ENCODE measurements around the gene TMEM192. TPM values are rescaled to one million over a fixed set of nuclear protein-coding genes. Genes with fewer than 3 reads are reported as not detected.
A peak's percentile ranks its signal among the peaks of the same experiment; 100 is the strongest.
"Not testable (repeated sequence)": the region's sequence is repeated elsewhere in the genome, so short reads cannot be mapped to it uniquely, and the experiment has no call there.

The TMEM192 gene
- polyA plus RNA-seq, 1 donor, result 31.3 TPM

DNA sequence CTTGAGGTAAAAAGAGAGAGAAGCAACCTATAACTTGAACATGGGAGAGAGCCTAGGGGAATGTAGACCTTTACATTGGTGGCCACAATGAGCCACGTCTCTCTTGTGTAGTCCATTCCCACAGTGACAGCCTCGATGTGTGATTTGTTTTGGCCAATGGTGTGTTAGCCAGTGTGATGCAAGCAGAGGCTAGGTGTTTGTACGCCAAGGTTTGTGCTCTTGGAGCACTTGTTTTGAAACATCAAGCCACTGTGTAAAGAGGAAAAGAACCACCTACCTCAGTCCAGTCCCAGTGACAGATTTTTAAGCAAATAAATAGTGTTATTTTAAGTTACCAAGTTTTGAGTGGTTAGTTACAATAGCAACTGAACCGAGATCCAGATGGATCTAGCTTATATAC is 23.9 kb upstream of the TMEM192 start:
- Histone ChIP-seq H3K36me3 (ENCODE audit: control insufficient read depth, insufficient read depth, low read length) (no peaks in the 10 kb centered on the region), H3K4me3 (ENCODE audit: low read length) (no peak overlapping the region), H3K27me3 (ENCODE audit: control insufficient read depth, insufficient read depth, low read length) (no peaks in the 10 kb centered on the region), H3K27ac (ENCODE audit: low read length) (no peak overlapping the region), H3K9me3 (ENCODE audit: control insufficient read depth, low read depth, low read length) (no peaks in the 10 kb centered on the region), H3K4me1 (ENCODE audit: control insufficient read depth, insufficient read depth, low read length) (no peaks in the 10 kb centered on the region)
- no peak for DNase-seq
- 100% methylated on average over 1 of the region's 4 CpGs for WGBS (ENCODE audit: insufficient coverage, low lambda C conversion rate)

DNA sequence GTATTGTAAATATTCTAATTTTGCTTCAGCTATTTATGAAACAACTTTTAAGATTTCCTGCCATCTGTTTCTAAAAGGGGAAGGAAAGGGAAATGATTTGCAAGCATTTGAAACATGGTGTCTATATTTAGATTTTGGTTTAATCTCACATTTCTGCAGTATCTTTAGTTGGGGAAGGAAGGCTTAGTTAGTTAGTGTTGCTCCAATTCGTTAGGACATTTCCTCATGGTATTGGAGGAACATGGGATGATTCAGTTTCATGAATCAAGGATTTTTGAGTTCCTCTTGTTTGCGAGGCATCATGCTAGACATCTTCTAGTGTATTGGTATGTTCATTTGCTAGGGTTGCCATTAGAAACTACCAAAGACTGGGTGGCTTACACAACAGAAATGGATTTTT is 20.5 kb upstream of the TMEM192 start:
- Histone ChIP-seq H3K4me3 (ENCODE audit: low read length) (no peak overlapping the region), H3K27ac (ENCODE audit: low read length) (no peak overlapping the region), H3K9me3 (ENCODE audit: control insufficient read depth, low read depth, low read length) (no peaks in the 10 kb centered on the region), H3K36me3 (ENCODE audit: control insufficient read depth, insufficient read depth, low read length) (no peaks in the 10 kb centered on the region), H3K4me1 (ENCODE audit: control insufficient read depth, insufficient read depth, low read length) (no peaks in the 10 kb centered on the region), H3K27me3 (ENCODE audit: control insufficient read depth, insufficient read depth, low read length) (no peaks in the 10 kb centered on the region)
- DNase-seq, result no peak
- no CpG with 5 or more reads among the region's 2 CpGs for WGBS (ENCODE audit: insufficient coverage, low lambda C conversion rate)

DNA sequence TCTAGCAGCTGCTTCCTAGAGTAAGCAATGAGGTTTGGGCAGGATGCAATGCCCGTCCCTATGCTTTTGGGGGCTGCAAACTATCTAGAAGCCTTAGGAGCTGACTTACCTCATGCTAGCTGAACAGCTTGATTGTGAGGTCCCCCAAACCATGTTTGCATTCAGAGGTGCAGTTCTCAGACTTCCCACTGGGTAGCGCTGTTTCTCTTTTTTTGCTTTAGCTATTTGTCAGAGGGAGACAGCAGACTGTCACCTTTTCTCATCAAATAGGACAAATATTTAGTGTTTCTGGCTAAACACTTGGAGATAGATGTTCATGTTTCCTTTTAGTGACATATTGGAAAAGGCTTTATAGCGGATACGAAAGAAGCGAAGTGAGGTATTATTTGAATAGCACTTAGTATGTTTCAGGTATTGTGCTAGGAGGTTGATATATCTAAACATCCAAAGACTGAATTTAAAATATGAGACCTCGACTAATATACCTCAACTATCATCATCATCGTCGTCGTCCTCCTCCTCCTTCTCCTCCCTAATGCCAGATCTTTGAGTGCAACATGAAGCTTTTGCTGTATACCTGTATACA is 18.7 kb upstream of the TMEM192 start:
- Histone ChIP-seq H3K27me3 (ENCODE audit: control insufficient read depth, insufficient read depth, low read length) (no peaks in the 10 kb centered on the region), H3K9me3 (ENCODE audit: control insufficient read depth, low read depth, low read length) (no peaks in the 10 kb centered on the region), H3K27ac (ENCODE audit: low read length) (no peak overlapping the region), H3K36me3 (ENCODE audit: control insufficient read depth, insufficient read depth, low read length) (no peaks in the 10 kb centered on the region), H3K4me3 (ENCODE audit: low read length) (no peak overlapping the region), H3K4me1 (ENCODE audit: control insufficient read depth, insufficient read depth, low read length) (no peaks in the 10 kb centered on the region)
- 67% methylated on average over 1 of the region's 9 CpGs for WGBS (ENCODE audit: insufficient coverage, low lambda C conversion rate)
- DNase-seq, result peak; percentile 38 to 44

DNA sequence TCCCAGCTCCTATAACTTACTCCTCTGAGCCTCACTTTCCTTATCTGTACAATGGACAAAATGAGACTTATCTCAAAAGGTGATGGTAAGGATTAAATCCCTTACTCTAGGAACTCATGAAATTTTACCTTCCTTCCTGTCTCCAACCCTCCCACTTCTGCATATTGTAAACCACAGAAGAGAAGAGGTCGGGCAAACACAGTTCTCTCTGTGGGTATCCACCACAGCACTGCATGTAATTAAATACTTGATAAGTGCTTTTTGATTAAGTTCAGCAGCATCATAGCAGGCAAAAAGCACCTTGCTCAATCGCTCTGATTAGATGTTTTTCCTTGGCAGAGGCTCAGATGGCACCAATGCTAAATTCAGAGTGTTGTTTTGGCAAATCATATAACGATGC is 17.3 kb upstream of the TMEM192 start:
- Histone ChIP-seq H3K4me1 (ENCODE audit: control insufficient read depth, insufficient read depth, low read length) (no peaks in the 10 kb centered on the region), H3K9me3 (ENCODE audit: control insufficient read depth, low read depth, low read length) (peaks cover 2% of the 10 kb centered on the region), H3K4me3 (ENCODE audit: low read length) (no peak overlapping the region), H3K27me3 (ENCODE audit: control insufficient read depth, insufficient read depth, low read length) (no peaks in the 10 kb centered on the region), H3K36me3 (ENCODE audit: control insufficient read depth, insufficient read depth, low read length) (no peaks in the 10 kb centered on the region), H3K27ac (ENCODE audit: low read length) (no peak overlapping the region)
- DNase-seq, result no peak
- 100% methylated on average over 1 of the region's 3 CpGs for WGBS (ENCODE audit: insufficient coverage, low lambda C conversion rate)

DNA sequence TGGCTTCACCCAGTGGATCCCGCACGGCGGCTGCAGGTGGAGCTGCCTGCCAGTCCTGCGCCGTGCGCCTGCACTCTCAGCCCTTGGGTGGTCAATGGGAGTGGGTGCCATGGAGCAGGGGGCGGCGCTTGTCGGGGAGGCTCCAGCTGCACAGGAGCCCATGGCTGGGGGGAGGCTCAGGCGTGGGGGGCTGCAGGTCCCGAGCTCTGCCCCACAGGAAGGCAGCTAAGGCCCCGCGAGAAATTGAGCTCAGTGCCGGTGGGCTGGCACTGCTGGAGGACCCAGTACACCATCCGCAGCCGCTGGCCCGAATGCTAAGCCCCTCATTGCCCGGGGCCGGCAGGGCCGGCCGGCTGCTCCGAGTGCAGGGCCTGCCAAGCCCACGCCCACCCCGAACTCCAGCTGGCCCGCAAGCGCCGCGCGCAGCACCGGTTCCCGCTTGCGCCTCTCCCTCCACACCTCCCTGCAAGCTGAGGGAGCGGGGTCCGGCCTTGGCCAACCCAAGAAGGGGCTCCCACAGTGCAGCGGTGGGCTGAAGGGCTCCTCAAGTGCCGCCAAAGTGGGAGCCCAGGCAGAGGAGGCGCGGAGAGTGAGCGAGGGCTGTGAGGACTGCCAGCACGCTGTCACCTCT is 13.3 kb upstream of the TMEM192 start:
- H3K27me3 ChIP-seq (ENCODE audit: control insufficient read depth, insufficient read depth, low read length); H3K4me3 ChIP-seq (ENCODE audit: low read length); H3K9me3 ChIP-seq (ENCODE audit: control insufficient read depth, low read depth, low read length); H3K36me3 ChIP-seq (ENCODE audit: control insufficient read depth, insufficient read depth, low read length); DNase-seq; H3K27ac ChIP-seq (ENCODE audit: low read length); H3K4me1 ChIP-seq (ENCODE audit: control insufficient read depth, insufficient read depth, low read length): not testable (repeated sequence)
- no CpG with 5 or more reads among the region's 40 CpGs for WGBS (ENCODE audit: insufficient coverage, low lambda C conversion rate)

DNA sequence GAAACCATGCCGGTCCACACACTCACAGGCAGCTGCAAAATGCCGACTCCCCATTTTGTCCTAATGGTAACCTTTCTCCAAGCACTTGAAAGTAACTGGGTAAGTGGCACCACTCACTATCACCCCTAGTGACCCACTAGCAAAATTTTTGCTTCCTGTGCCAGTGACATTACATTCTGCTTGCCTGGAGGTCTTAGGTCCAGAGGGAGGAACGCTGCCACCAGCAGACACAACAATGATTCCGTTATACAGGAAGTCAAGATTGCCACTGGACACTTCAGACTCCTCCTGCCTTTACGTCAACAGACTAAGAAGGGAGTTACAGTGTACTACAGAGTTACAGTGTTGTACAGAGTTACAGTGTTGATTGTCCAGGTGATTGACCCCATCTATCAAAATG is 11.8 kb upstream of the TMEM192 start:
- Histone ChIP-seq H3K27me3 (ENCODE audit: control insufficient read depth, insufficient read depth, low read length) (no peaks in the 10 kb centered on the region), H3K9me3 (ENCODE audit: control insufficient read depth, low read depth, low read length) (peaks cover 2% of the 10 kb centered on the region), H3K4me1 (ENCODE audit: control insufficient read depth, insufficient read depth, low read length) (no peaks in the 10 kb centered on the region), H3K27ac (ENCODE audit: low read length) (no peak overlapping the region), H3K4me3 (ENCODE audit: low read length) (no peak overlapping the region), H3K36me3 (ENCODE audit: control insufficient read depth, insufficient read depth, low read length) (no peaks in the 10 kb centered on the region)
- no CpG with 5 or more reads among the region's 5 CpGs for whole genome bisulfite sequencing (ENCODE audit: insufficient coverage, low lambda C conversion rate)
- DNase-seq, result no peak

DNA sequence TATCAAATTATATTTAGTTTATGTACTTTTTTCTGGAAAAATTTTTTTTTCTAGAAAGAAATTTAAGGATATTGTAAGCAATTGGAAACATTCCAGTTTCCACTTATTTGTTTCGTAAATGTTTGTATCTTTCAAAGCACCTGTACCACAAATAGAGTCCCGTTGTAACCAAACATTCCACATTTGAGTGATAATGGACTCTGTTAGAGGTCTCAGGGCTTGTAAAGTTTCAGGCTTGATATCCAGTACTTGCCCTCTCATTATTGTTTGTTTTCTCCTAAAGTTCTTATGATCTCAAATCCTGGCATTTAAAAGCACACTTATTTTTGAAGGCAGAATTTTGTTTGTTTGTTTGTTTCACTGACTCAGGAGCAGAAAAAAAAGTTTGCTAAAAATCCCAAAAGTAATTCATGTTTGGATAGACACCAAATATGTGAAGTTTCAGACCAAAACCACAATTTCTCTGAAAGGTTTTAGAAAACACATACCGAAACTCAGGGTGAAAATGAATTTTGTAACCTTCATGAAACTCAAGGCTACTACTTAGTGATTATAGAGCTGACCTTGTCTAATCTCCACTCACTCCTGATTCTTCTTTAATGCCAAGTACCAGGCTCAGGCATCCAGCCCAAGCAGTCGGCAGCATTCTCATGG is 5.7 kb upstream of the TMEM192 start:
- WGBS (ENCODE audit: insufficient coverage, low lambda C conversion rate), result 40% methylated on average over 1 of the region's 4 CpGs
- Histone ChIP-seq H3K36me3 (ENCODE audit: control insufficient read depth, insufficient read depth, low read length) (no peaks in the 10 kb centered on the region), H3K27me3 (ENCODE audit: control insufficient read depth, insufficient read depth, low read length) (no peaks in the 10 kb centered on the region), H3K27ac (ENCODE audit: low read length) (no peak overlapping the region), H3K9me3 (ENCODE audit: control insufficient read depth, low read depth, low read length) (no peaks in the 10 kb centered on the region), H3K4me1 (ENCODE audit: control insufficient read depth, insufficient read depth, low read length) (no peaks in the 10 kb centered on the region), H3K4me3 (ENCODE audit: low read length) (no peak overlapping the region)
- DNase-seq, result no peak

DNA sequence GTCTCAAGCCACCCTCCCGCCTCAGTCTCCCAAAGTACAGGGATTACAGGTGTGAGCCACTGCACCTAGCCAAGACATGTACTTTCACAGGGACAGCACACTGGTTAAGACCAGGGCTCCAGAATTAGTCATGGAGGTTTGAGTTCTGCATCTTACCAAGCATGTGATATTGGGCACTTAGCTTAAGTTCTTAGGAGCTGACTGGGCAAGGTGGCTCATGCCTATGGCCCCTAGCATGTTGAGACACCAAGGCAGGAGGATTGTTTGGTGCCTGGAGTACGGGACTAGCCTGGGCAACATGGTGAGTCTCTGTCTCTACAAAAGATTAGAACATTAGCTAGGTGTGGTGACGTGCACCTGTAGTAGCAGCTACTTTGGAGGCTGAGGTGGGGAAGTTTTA is 2.6 kb upstream of the TMEM192 start:
- Histone ChIP-seq H3K4me1 (ENCODE audit: control insufficient read depth, insufficient read depth, low read length) (no peaks in the 10 kb centered on the region), H3K36me3 (ENCODE audit: control insufficient read depth, insufficient read depth, low read length) (no peaks in the 10 kb centered on the region), H3K27ac (ENCODE audit: low read length) (no peak overlapping the region), H3K27me3 (ENCODE audit: control insufficient read depth, insufficient read depth, low read length) (no peaks in the 10 kb centered on the region), H3K9me3 (ENCODE audit: control insufficient read depth, low read depth, low read length) (no peaks in the 10 kb centered on the region), H3K4me3 (ENCODE audit: low read length) (no peak overlapping the region)
- DNase-seq, result no peak
- no CpG with 5 or more reads among the region's 3 CpGs for WGBS (ENCODE audit: insufficient coverage, low lambda C conversion rate)

DNA sequence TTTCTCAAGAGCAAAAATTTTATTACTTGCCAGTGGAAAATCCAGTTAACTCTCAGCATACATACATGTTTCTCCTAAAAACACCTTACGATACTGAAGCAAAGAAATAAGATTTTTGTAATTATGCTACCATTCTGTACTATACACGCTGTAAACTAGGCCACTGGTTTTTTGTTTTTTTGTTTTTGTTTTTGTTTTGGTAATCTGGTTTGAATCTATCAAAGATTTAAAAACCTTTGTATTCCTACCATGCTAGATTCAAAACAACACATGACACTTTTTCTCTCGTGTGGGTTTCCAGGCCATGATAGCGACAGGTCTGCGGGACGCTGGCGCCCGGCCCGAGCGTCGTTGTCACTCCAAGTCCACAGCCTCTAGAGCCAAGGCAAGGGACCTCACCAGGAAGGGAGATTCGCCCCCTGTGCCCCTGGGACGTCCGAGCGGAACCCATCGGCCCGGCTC is 723 bp downstream of the TMEM192 start:
- Histone ChIP-seq H3K9me3 (ENCODE audit: control insufficient read depth, low read depth, low read length) (no peaks in the 10 kb centered on the region), H3K4me3 (ENCODE audit: low read length) (peak overlapping the region; percentile 93), H3K4me1 (ENCODE audit: control insufficient read depth, insufficient read depth, low read length) (no peaks in the 10 kb centered on the region), H3K36me3 (ENCODE audit: control insufficient read depth, insufficient read depth, low read length) (no peaks in the 10 kb centered on the region), H3K27me3 (ENCODE audit: control insufficient read depth, insufficient read depth, low read length) (no peaks in the 10 kb centered on the region), H3K27ac (ENCODE audit: low read length) (peak overlapping the region; percentile 92)
- WGBS (ENCODE audit: insufficient coverage, low lambda C conversion rate), result 34% methylated on average over 2 of the region's 17 CpGs
- DNase-seq, result no peak

DNA sequence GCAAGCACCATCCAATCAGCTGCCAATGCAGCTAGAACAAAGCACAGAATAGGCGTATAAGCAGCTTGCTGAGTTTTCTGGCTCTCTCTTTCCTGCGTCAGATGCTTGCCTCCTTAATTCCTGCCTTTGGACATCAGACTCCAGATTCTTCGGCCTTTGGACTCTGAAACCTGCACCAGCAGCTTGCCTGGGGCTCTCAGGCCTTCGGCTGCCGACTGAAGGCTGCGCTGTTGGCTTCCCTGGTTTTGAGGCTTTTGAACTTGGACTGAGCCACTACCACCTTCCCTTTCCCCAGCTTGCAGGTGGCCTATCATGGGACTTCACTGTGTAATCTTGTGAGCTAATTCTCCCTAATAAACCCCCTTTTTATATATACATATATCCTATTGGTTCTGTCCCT is 6.1 kb downstream of the TMEM192 start:
- Histone ChIP-seq H3K9me3 (ENCODE audit: control insufficient read depth, low read depth, low read length) (no peaks in the 10 kb centered on the region), H3K36me3 (ENCODE audit: control insufficient read depth, insufficient read depth, low read length) (peaks cover 8% of the 10 kb centered on the region), H3K27me3 (ENCODE audit: control insufficient read depth, insufficient read depth, low read length) (no peaks in the 10 kb centered on the region), H3K27ac (ENCODE audit: low read length) (peak overlapping the region; percentile 48), H3K4me1 (ENCODE audit: control insufficient read depth, insufficient read depth, low read length) (peaks cover 12% of the 10 kb centered on the region), H3K4me3 (ENCODE audit: low read length) (no peak overlapping the region)
- no CpG with 5 or more reads among the region's 6 CpGs for WGBS (ENCODE audit: insufficient coverage, low lambda C conversion rate)
- peak; percentile 73 to 83 for DNase-seq

All from large intestine (tissue), 3 donors.